Loucy (cell line): ENCODE measurements around the gene MRPL51.
A peak's percentile ranks its signal among the peaks of the same experiment; 100 is the strongest.
"Not testable (repeated sequence)": the region's sequence is repeated elsewhere in the genome, so short reads cannot be mapped to it uniquely, and the experiment has no call there.

Source experiments
- H2AFZ ChIP-seq: fragments of 200-600 bp; sonication (generic); 2 replicates; pipeline ENCODE4 v1.6.0; 2016; ENCODE audit warnings: antibody characterized with exemption, mild to moderate bottlenecking, low read length, moderate library complexity
- H3F3A ChIP-seq: fragments of 200-600 bp; 2 replicates; pipeline ENCODE4 v1.6.0; 2016; ENCODE audit warnings: antibody characterized with exemption, low read depth, mild to moderate bottlenecking
- H3K27me3 ChIP-seq: fragments of 200-600 bp; sonication (generic); 2 replicates; pipeline ENCODE4 v1.6.1; 2014; ENCODE audit warnings: low read length, mild to moderate bottlenecking; ENCODE audit not compliant: insufficient read depth, poor library complexity, severe bottlenecking
- H3K36me3 ChIP-seq: fragments of 200-600 bp; sonication (generic); 2 replicates; pipeline ENCODE4 v1.6.1; 2016; ENCODE audit warnings: low read length; ENCODE audit not compliant: insufficient read depth
- H3K4me1 ChIP-seq: fragments of 200-600 bp; sonication (generic); 2 replicates; pipeline ENCODE4 v1.5.1; 2014; ENCODE audit warnings: low read length, mild to moderate bottlenecking; ENCODE audit not compliant: insufficient read depth, poor library complexity, severe bottlenecking
- H3K4me2 ChIP-seq: fragments of 200-600 bp; sonication (generic); 2 replicates; pipeline ENCODE4 v1.6.0; 2014; ENCODE audit warnings: antibody characterized with exemption, low read length, low read depth, mild to moderate bottlenecking; ENCODE audit not compliant: poor library complexity, severe bottlenecking
- H3K4me3 ChIP-seq: fragments of 200-600 bp; sonication (generic); 2 replicates; pipeline ENCODE4 v1.5.1; 2014; ENCODE audit warnings: low read length, mild to moderate bottlenecking, mixed read lengths; ENCODE audit not compliant: poor library complexity, severe bottlenecking
- H3K79me2 ChIP-seq: fragments of 200-600 bp; sonication (generic); 2 replicates; pipeline ENCODE4 v1.6.1; 2014; ENCODE audit warnings: low read length; ENCODE audit not compliant: insufficient read depth
- H3K9ac ChIP-seq: fragments of 200-600 bp; sonication (generic); 2 replicates; pipeline ENCODE4 v1.6.0; 2014; ENCODE audit warnings: mild to moderate bottlenecking, low read depth, low read length, moderate library complexity; ENCODE audit not compliant: poor library complexity, severe bottlenecking
- H3K9me2 ChIP-seq: fragments of 200-600 bp; sonication (generic); replicated peaks from 2 replicates; pipeline ENCODE4 v1.6.1; 2016; ENCODE audit warnings: low read depth, low read length, mixed read lengths
- H3K9me3 ChIP-seq: fragments of 200-600 bp; sonication (generic); 2 replicates; pipeline ENCODE4 v1.6.1; 2014; ENCODE audit warnings: mild to moderate bottlenecking, antibody characterized with exemption, low read length, low read depth; ENCODE audit not compliant: insufficient read depth
- H4K20me1 ChIP-seq: fragments of 200-600 bp; sonication (generic); 2 replicates; pipeline ENCODE4 v1.6.0; 2014; ENCODE audit warnings: antibody characterized with exemption, low read length, mild to moderate bottlenecking; ENCODE audit not compliant: insufficient read depth, poor library complexity, severe bottlenecking
- CTCF ChIP-seq: fragments of 200-600 bp; sonication (generic); conservative IDR thresholded peaks from 2 replicates; pipeline ENCODE4 v1.5.1; 2014; ENCODE audit warnings: mild to moderate bottlenecking, antibody characterized with exemption, low read length
- EZH2phosphoT487 ChIP-seq: fragments of 200-600 bp; IDR thresholded peaks from 2 replicates; pipeline ENCODE4 v1.6.1; 2018; ENCODE audit warnings: antibody characterized with exemption, mild to moderate bottlenecking, moderate library complexity, borderline replicate concordance

Gene MRPL51

GRCh38 chr12:6538420-6539313 lies 45.6 kb upstream of the MRPL51 start:
- peak overlapping the region; percentile 22 for H3K4me2 ChIP-seq
- no peaks in the 10 kb centered on the region for H3K9me2 ChIP-seq
- H3K36me3 ChIP-seq, result peaks cover 53% of the 10 kb centered on the region
- TF ChIP-seq EZH2phosphoT487 (no peak), CTCF (no peak)
- no peak overlapping the region for H3K4me3 ChIP-seq
- H4K20me1 ChIP-seq, result peaks cover 43% of the 10 kb centered on the region
- peaks cover 42% of the 10 kb centered on the region for H3K79me2 ChIP-seq
- no peaks in the 10 kb centered on the region for H3K9me3 ChIP-seq
- peaks cover 21% of the 10 kb centered on the region; the same call in 1 of the 2 replicates for H3F3A ChIP-seq
- H2AFZ ChIP-seq, result no peak overlapping the region
- H3K4me1 ChIP-seq, result peaks cover 20% of the 10 kb centered on the region
- H3K27me3 ChIP-seq, result peaks cover 10% of the 10 kb centered on the region
- no peak overlapping the region for H3K9ac ChIP-seq

DNA sequence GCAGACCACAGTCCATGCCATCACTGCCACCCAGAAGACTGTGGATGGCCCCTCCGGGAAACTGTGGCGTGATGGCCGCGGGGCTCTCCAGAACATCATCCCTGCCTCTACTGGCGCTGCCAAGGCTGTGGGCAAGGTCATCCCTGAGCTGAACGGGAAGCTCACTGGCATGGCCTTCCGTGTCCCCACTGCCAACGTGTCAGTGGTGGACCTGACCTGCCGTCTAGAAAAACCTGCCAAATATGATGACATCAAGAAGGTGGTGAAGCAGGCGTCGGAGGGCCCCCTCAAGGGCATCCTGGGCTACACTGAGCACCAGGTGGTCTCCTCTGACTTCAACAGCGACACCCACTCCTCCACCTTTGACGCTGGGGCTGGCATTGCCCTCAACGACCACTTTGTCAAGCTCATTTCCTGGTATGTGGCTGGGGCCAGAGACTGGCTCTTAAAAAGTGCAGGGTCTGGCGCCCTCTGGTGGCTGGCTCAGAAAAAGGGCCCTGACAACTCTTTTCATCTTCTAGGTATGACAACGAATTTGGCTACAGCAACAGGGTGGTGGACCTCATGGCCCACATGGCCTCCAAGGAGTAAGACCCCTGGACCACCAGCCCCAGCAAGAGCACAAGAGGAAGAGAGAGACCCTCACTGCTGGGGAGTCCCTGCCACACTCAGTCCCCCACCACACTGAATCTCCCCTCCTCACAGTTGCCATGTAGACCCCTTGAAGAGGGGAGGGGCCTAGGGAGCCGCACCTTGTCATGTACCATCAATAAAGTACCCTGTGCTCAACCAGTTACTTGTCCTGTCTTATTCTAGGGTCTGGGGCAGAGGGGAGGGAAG lies 44.7 kb upstream of the MRPL51 start:
- peaks cover 22% of the 10 kb centered on the region for H3K4me1 ChIP-seq
- H3K79me2 ChIP-seq, result peaks cover 50% of the 10 kb centered on the region
- H3K36me3 ChIP-seq, result peaks cover 53% of the 10 kb centered on the region
- peaks cover 43% of the 10 kb centered on the region for H4K20me1 ChIP-seq
- not testable (repeated sequence) for H3K9ac ChIP-seq, H2AFZ ChIP-seq, H3K9me2 ChIP-seq, H3K9me3 ChIP-seq
- TF ChIP-seq CTCF, result peak; percentile 79
- peaks cover 10% of the 10 kb centered on the region for H3K27me3 ChIP-seq
- H3F3A ChIP-seq, result peaks cover 21% of the 10 kb centered on the region; the same call in 1 of the 2 replicates
- H3K4me2 ChIP-seq, result peak overlapping the region; percentile 99
- peak overlapping the region; percentile 86 for H3K4me3 ChIP-seq

GRCh38 chr12:6536894-6537579 lies 44.0 kb upstream of the MRPL51 start:
- peak overlapping the region; percentile 86 for H3K4me3 ChIP-seq
- H3K79me2 ChIP-seq, result peaks cover 58% of the 10 kb centered on the region
- no peaks in the 10 kb centered on the region for H3K9me3 ChIP-seq
- peaks cover 50% of the 10 kb centered on the region for H4K20me1 ChIP-seq
- peak overlapping the region; percentile 100 for H3K9ac ChIP-seq
- H3K27me3 ChIP-seq, result peaks cover 10% of the 10 kb centered on the region
- TF ChIP-seq CTCF (no peak), EZH2phosphoT487 (no peak)
- peaks cover 53% of the 10 kb centered on the region for H3K36me3 ChIP-seq
- H3K4me1 ChIP-seq, result peaks cover 30% of the 10 kb centered on the region
- no peaks in the 10 kb centered on the region for H3K9me2 ChIP-seq
- peaks cover 21% of the 10 kb centered on the region; the same call in 1 of the 2 replicates for H3F3A ChIP-seq
- H2AFZ ChIP-seq, result no peak overlapping the region
- H3K4me2 ChIP-seq, result peak overlapping the region; percentile 99
